Measurements from ENCODE around the gene RARRES2. TPM values are rescaled to one million over a fixed set of nuclear protein-coding genes. Genes with fewer than 3 reads are reported as not detected.

The RARRES2 gene
- total RNA-seq, 3 donors from 2014 or later = 82.6 to 202 (median 98.9) TPM

GRCh38 chr7:150363370-150363769 is 21.9 kb upstream of the RARRES2 start:
- intact Hi-C loops (cut with DNase I, micrococcal nuclease) = no loop called here
- ATAC-seq = no peak

GRCh38 chr7:150361807-150362621 is 20.6 kb upstream of the RARRES2 start:
- intact Hi-C loops (cut with DNase I, micrococcal nuclease) = no loop called here
- no peak for DNase-seq
- no peaks in the 10 kb centered on the region for H3K9me3 ChIP-seq
- no peaks in the 10 kb centered on the region for H3K36me3 ChIP-seq (ENCODE audit: low read depth)
- H3K4me3 ChIP-seq = no peak overlapping the region
- H3K4me1 ChIP-seq (ENCODE audit: low read depth) = peaks cover 2% of the 10 kb centered on the region
- ATAC-seq = no peak
- TF ChIP-seq, protein P1, sequence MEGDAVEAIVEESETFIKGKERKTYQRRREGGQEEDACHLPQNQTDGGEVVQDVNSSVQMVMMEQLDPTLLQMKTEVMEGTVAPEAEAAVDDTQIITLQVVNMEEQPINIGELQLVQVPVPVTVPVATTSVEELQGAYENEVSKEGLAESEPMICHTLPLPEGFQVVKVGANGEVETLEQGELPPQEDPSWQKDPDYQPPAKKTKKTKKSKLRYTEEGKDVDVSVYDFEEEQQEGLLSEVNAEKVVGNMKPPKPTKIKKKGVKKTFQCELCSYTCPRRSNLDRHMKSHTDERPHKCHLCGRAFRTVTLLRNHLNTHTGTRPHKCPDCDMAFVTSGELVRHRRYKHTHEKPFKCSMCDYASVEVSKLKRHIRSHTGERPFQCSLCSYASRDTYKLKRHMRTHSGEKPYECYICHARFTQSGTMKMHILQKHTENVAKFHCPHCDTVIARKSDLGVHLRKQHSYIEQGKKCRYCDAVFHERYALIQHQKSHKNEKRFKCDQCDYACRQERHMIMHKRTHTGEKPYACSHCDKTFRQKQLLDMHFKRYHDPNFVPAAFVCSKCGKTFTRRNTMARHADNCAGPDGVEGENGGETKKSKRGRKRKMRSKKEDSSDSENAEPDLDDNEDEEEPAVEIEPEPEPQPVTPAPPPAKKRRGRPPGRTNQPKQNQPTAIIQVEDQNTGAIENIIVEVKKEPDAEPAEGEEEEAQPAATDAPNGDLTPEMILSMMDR (IDR thresholded peaks at IDR 0.05) = no peak

More at GRCh38 chr7:150363370-150363769, 21.9 kb upstream of the RARRES2 start:
- Histone ChIP-seq H3K36me3 (ENCODE audit: low read depth) (no peaks in the 10 kb centered on the region), H3K4me3 (no peak overlapping the region), H3K4me1 (ENCODE audit: low read depth) (peaks cover 6% of the 10 kb centered on the region), H3K9me3 (no peaks in the 10 kb centered on the region)
- no peak for DNase-seq
- TF ChIP-seq, protein P1 (IDR thresholded peaks at IDR 0.05) = no peak

GRCh38 chr7:150361402-150361801 is 20.0 kb upstream of the RARRES2 start:
- intact Hi-C loops (cut with DNase I, micrococcal nuclease) = no loop called here
- TF ChIP-seq, protein P1 (IDR thresholded peaks at IDR 0.05) = no peak
- Histone ChIP-seq H3K4me3 (no peak overlapping the region), H3K9me3 (no peaks in the 10 kb centered on the region), H3K36me3 (ENCODE audit: low read depth) (no peaks in the 10 kb centered on the region), H3K4me1 (ENCODE audit: low read depth) (peaks cover 6% of the 10 kb centered on the region)
- no peak for DNase-seq
- no peak for ATAC-seq

DNA sequence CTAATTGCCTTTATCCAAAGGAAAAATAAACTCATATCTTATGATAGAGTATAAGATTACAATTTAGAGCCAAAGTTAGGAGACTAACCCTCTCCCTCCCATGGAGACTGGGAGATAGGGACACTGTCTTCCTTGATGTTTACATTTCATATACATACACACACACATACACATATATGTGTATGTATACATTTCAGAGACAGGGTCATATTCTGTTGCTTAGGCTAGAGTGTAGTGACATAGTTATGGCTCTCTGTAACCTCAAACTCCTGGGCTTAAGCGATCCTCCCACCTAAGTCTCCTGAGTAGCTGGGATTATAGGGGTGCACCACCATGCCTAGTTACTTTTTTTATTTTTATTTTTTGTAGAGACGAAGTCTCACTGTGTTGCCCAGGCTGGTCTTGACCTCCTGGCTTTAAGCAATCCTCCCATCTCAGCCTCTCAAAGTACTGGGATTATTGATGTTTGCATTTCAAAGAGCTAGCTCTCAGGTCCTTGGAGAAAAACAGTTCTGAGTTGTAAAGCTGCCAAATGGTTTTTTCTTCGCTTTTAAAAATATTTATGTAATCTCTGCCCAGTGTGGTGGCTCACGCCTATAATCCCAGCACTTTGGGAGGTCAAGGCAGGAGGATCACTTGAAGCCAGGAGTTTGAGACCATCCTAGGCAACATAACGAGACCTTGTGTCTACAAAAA is 19.1 kb upstream of the RARRES2 start:
- intact Hi-C loops (cut with DNase I, micrococcal nuclease) = no loop called here
- no peaks in the 10 kb centered on the region for H3K36me3 ChIP-seq (ENCODE audit: low read depth)
- TF ChIP-seq, protein P1 (IDR thresholded peaks at IDR 0.05) = no peak
- H3K9me3 ChIP-seq = no peaks in the 10 kb centered on the region
- DNase-seq = no peak
- no peak overlapping the region for H3K4me3 ChIP-seq
- no peak for ATAC-seq
- H3K4me1 ChIP-seq (ENCODE audit: low read depth) = peaks cover 6% of the 10 kb centered on the region

DNA sequence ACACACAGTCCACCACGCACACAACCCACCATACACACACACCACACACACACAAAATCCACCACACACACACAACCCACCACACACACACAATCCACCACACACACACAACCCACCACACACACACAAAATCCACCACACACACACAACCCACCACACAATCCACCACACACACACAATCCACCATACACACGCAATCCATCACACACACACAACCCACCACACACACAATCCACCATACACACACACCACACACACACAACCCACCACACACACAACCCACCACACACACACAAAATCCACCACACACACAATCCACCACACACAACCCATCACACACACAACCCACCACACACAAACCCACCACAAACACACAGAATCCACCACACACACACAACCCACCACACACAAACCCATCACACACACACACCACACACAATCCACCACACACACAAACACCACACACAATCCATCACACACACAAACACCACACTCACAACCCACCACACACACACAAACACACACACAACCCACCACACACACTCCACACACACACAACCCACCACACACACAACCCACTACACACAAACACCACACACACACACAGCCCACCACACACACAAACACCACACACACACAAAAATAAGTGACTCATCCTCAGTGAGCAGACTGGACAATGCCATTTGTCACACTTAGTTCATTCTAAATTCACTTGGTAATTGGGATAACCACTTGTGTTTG is 18.4 kb upstream of the RARRES2 start:
- no peak for ATAC-seq
- Histone ChIP-seq H3K36me3 (ENCODE audit: low read depth) (no peaks in the 10 kb centered on the region), H3K9me3 (no peaks in the 10 kb centered on the region), H3K4me1 (ENCODE audit: low read depth) (peaks cover 11% of the 10 kb centered on the region), H3K4me3 (no peak overlapping the region)
- no peak for DNase-seq
- TF ChIP-seq, protein P1 (IDR thresholded peaks at IDR 0.05) = no peak
- intact Hi-C loops (cut with DNase I, micrococcal nuclease) = loop anchor here in 1 of 2 donors (5.0 kb wide), 1 partner anchor 63 kb away; no protein-coding TSS in a partner anchor
